ENCODE measurements around the gene ARHGEF25. TPM values are rescaled to one million over a fixed set of nuclear protein-coding genes. Genes with fewer than 3 reads are reported as not detected.
"Not testable (repeated sequence)": the region's sequence is repeated elsewhere in the genome, so short reads cannot be mapped to it uniquely, and the experiment has no call there.

ARHGEF25 gene
- total RNA-seq, 1 donor from 2014 or later = 16.3 TPM

- no peak for ATAC-seq
- no peak for DNase-seq
- H3K27ac ChIP-seq = no peak overlapping the region
- no peaks in the 10 kb centered on the region for H3K9me3 ChIP-seq
- peaks cover 43% of the 10 kb centered on the region for H3K27me3 ChIP-seq
- intact Hi-C loops (cut with DNase I) = no loop called here
- H3K36me3 ChIP-seq = no peaks in the 10 kb centered on the region
- H3K4me3 ChIP-seq = no peak overlapping the region
- peaks cover 9% of the 10 kb centered on the region for H3K4me1 ChIP-seq
- no peak for TF ChIP-seq CTCF (IDR thresholded peaks at IDR 0.05)
These were observed 4.4 kb downstream of the ARHGEF25 start for GRCh38 chr12:57615637-57616036.

- Histone ChIP-seq H3K4me1 (peaks cover 13% of the 10 kb centered on the region), H3K4me3 (no peak overlapping the region), H3K27ac (no peak overlapping the region), H3K9me3 (no peaks in the 10 kb centered on the region), H3K36me3 (no peaks in the 10 kb centered on the region), H3K27me3 (peaks cover 50% of the 10 kb centered on the region)
- no peak for ATAC-seq
- TF ChIP-seq CTCF (IDR thresholded peaks at IDR 0.05) = no peak
- DNase-seq = no peak
- intact Hi-C loops (cut with DNase I) = no loop called here
These were observed 5.3 kb downstream of the ARHGEF25 start for GRCh38 chr12:57616383-57617101.

- no peak for DNase-seq
- intact Hi-C loops (cut with DNase I) = no loop called here
- peaks cover 19% of the 10 kb centered on the region for H3K4me1 ChIP-seq
- H3K27ac ChIP-seq = no peak overlapping the region
- H3K9me3 ChIP-seq = no peaks in the 10 kb centered on the region
- no peak overlapping the region for H3K4me3 ChIP-seq
- TF ChIP-seq CTCF (IDR thresholded peaks at IDR 0.05) = no peak
- ATAC-seq = no peak
- peaks cover 49% of the 10 kb centered on the region for H3K27me3 ChIP-seq
- H3K36me3 ChIP-seq = no peaks in the 10 kb centered on the region
These were observed 6.7 kb downstream of the ARHGEF25 start for GRCh38 chr12:57617942-57618341.

GRCh38 chr12:57618431-57618830, 7.2 kb downstream of the ARHGEF25 start:
- H3K36me3 ChIP-seq; H3K9me3 ChIP-seq; H3K4me3 ChIP-seq; H3K27ac ChIP-seq; ATAC-seq; intact Hi-C loops (cut with DNase I); DNase-seq: not testable (repeated sequence)
- Histone ChIP-seq H3K4me1 (peaks cover 19% of the 10 kb centered on the region), H3K27me3 (peaks cover 53% of the 10 kb centered on the region)

GRCh38 chr12:57618966-57619433, 7.8 kb downstream of the ARHGEF25 start:
- Histone ChIP-seq H3K36me3 (no peaks in the 10 kb centered on the region), H3K27me3 (peaks cover 59% of the 10 kb centered on the region), H3K4me1 (peaks cover 19% of the 10 kb centered on the region), H3K4me3 (no peak overlapping the region), H3K9me3 (no peaks in the 10 kb centered on the region), H3K27ac (no peak overlapping the region)
- no peak for TF ChIP-seq CTCF (IDR thresholded peaks at IDR 0.05)
- ATAC-seq (no peak), DNase-seq (no peak)
- intact Hi-C loops (cut with DNase I) = no loop called here

GRCh38 chr12:57619434-57620244, 8.4 kb downstream of the ARHGEF25 start:
- Histone ChIP-seq H3K4me1 (peaks cover 19% of the 10 kb centered on the region), H3K4me3 (no peak overlapping the region), H3K27ac (no peak overlapping the region), H3K9me3 (no peaks in the 10 kb centered on the region), H3K27me3 (peaks cover 65% of the 10 kb centered on the region), H3K36me3 (no peaks in the 10 kb centered on the region)
- DNase-seq (peak; percentile 77), ATAC-seq (peak; percentile 65)
- no peak for TF ChIP-seq CTCF (IDR thresholded peaks at IDR 0.05)
- intact Hi-C loops (cut with DNase I) = loop anchor here (5.0 kb wide), 1 partner anchor 37 kb away; no protein-coding TSS in a partner anchor
